AG08396 (cell line): ENCODE measurements around the gene XRCC5.

Experiments used
- DNase-seq: peaks from one replicate; pipeline ENCODE4 v3.0.0; 2012; ENCODE audit warnings: low spot score, mixed read lengths

XRCC5 gene

DNA sequence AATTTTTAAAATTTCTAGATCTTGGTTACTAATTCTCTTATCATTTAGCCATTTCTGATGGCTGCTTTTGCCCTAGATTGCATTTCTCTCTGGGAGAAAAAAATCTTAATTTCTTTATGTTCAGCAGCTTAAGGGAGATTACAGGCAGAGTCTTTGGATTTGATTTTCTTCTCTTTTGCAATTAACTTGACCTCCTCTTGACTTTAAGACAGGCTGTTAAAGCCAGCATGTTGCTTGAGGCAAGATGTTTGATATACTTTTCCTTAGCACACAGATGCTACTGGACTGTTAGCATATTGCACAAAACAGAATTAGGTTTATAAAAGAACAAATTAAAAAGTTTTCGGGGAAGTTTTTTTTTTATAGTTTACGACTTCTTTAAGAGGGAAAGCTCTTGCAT, 50.0 kb downstream of the XRCC5 start:
- no peak for DNase-seq

DNA sequence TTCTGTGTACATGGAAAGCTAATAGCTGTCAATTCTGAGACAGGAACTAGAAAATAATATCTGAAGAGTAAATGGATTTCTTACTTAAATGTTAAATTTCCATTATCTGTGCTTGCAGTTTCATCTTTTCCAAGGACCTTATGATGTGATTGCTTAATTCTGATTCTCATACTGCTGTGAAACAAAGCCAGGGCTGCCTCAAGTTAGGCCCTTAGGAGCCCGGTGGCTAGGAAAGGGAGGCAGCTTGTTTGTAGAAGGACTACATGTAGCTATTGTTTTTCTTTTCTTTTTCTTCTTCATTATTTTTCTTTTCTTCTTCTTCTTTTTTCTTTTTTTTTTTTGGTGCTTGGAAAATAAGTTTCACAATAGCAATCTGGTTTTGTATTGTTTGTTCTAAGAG, 50.5 kb downstream of the XRCC5 start:
- no peak for DNase-seq

DNA sequence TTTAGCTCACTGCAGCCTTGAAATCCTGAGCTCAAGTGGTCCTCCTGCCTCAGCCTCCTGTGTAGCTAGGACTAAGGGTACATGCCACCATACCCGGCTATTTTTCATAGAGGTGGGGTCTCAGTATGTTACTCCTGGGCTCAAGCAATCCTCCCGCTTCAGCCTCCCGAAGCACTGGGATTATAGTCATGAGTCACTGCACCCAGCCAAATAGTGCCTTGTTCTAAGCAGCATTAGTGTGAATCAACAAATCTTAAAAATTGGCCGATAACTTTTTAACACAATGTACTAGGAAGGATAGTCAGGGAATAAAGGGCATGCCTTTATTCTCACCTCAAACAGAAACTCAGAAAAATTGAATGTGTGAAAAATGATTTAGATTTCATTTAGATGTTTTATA, 51.6 kb downstream of the XRCC5 start:
- no peak for DNase-seq

DNA sequence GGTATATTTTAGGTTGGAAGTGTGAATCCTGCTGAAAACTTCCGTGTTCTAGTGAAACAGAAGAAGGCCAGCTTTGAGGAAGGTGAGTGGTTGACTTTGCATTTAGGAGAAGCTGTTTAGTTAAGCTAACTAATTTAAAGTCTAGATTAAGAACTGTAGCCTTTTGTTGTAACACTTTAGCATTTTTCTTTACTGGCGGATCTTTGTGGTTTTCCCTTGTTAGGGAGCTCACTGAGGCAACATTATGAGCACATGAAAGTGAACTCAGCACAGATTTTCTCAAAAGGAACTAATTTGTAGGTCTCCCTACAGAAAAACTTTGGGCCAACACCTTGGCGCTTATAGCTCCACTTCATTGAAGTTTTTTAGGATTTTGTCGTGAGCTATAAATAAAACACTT, 52.8 kb downstream of the XRCC5 start:
- no peak for DNase-seq

DNA sequence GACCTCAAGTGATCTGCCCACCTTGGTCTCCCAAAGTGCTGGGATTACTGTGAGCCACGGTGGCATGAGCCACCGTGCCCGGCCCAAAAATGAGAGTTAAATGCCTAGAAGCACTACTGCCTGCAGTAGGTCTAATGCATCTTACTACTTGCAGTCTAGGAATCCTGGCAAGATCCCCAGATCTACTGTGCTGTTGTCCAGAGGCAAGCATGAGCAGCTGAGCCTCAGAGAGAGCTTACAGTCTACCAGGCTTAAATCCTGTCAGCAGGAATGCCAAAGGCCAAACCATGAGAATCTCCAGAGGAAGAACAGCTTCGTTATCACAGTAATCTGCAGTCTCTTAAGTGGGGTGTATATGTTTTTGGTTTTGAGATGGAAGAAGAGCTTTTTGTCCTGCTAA, 54.4 kb downstream of the XRCC5 start:
- DNase-seq, result no peak

DNA sequence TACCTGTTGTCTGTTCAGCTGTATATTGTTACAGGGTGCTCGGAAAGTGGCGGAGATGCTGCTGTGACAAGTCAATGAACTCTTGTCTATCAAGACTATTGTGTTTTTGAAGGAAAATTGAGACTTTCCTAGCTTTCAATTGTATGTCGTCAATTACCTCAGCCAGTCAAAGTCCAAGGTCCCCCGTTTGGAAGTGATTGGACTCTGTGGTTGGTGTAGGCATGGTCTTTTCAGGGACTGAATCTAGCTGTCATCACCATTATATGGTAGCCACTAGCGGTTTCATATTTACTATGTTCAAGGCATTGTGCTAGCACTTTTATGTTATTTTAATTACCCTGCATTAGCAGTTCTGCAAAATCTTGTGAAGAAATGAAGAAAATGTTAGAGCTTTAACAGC, 54.9 kb downstream of the XRCC5 start:
- DNase-seq, result no peak

DNA sequence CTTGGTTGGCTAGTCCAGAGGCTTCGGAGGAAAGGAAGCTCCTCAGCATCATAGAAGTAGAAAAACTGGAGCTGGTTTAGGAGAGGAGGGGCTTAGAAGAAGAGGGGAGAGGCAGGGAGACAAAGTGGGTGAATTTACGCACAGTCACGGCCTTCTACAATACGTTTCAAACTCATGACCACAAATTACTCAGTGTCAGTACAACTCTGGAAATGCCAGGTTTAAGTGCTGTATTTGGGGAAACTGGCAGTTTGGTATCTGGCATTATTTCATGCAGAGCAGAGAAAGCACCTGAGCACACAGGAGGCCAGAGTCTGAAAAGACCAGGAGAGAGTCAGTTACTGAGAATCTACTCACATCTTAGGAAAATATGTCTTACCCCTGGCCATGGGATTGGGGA, 55.4 kb downstream of the XRCC5 start:
- DNase-seq, result no peak

DNA sequence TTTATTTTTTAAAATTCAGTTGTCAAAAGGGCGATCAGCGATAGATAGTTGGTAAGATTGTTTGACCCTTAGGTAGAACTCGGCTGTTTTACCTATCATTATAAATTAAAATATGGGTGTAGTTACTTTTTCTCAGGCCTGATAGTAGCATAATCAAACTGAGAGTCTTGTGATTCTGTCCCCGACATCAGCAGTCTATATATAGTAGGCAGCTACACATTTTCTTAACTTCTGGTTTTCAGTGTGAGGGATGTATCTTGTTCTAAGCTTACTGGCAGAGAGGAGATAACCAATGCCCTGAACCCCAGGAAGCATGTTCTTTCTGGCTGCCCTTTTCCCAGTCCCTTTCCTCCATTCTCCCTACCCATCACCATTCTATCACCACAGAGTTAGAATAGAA, 56.6 kb downstream of the XRCC5 start:
- no peak for DNase-seq

DNA sequence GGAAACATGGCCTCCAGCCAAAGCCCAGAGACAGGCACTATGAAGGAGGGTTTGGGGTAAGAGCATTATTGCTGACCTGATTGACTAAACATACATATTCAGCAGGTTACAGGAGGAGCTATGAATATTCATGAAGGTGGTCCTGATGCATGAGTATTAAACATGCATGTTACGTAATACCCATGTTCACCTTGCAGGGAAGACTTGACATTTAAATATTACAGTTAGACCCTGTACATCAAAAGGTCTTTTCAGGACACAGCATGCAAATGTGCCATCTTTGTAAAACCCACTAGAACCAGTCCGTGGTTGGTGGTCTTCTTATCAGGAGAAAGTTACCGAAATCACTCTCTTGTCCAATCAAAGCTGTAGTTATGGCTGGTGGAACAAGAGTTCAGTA, 59.9 kb downstream of the XRCC5 start:
- no peak for DNase-seq

DNA sequence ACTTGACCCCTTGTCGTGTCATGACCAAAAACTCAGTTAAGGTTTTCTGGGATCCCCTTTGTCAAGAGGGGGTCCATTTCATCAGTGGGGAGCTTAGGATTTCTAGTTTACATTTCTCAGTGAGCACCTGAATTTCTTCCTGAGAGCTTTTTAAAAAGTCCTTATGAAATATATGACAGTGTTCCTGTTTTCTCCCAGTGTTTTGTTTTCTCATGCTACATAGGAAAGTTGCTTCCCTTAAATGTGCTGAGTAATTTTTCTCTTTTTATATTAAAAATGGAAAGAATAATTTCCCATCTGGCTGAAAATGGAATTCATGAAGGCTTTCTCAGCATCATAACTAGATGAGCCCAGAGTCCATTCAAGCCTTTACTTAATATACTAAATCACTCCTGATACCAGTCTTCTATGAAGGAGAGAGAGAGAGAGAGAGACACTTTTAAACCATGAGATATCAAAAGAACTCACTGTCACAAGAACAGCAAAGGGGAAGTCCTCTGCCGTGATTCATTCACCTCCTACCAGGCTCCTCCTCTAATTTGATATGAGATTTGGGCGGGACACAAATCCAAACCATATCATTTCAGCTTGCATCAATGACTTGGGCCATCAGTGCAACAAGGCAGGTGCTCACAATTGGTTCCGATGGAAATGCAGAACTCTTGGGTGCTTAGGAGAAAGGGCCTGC, 61.1 kb downstream of the XRCC5 start:
- no peak for DNase-seq

DNA sequence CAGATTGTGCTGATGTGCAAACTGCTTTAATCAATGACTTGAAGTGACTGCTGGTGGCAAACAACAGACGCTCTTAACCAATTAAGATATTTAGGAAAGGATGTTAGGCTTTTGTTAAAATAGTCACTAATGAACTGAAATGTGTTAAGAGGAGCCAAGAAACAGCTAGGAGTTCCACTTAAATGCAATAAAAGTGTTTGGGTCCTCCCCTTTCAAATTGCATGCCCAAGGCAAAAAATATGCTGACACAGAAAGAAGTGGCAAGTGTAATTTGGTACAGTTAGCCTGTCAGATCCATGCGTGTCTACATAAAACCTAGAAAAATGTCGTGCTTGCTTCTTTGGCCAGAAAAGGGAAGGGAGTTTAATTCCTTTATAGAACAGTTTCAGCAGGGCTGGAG, 61.9 kb downstream of the XRCC5 start:
- no peak for DNase-seq

DNA sequence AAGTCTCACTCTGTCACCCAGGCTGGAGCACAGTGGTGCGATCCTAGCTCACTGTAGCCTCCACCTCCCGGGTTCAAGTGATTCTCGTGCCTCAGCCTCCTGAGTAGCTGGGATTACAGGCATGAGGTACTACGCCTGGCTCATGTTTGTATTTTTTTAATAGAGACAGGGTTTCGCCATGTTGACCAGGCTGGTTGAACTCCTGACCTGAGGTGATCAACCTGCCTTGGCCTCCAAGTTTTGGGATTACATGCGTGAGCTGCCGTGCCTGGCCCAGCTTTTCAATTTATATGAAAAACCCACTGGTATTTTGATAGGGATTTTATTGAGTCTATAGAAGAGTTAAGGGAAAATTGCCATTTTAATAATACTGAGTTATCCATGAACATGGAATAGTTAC, 63.3 kb downstream of the XRCC5 start:
- no peak for DNase-seq

DNA sequence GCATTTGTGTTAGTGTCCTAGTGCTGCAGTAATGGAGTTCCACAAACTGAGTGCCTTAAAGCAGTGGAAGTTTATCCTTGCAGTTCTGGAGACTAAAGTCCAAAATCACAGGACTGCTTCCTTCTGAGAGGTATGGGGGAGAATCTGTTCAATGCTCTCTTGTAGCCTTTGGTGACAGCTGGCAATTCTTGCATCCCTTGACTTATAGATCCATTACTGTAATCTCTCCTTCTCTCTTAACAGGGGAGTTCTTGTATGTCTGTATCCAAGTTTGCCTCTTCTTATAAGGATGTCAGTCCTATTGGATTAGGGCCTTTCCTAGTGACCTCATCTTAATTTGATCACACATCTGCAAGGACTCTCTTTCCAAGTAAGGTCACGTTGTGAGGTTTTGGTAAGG, 69.9 kb downstream of the XRCC5 start:
- DNase-seq, result no peak

DNA sequence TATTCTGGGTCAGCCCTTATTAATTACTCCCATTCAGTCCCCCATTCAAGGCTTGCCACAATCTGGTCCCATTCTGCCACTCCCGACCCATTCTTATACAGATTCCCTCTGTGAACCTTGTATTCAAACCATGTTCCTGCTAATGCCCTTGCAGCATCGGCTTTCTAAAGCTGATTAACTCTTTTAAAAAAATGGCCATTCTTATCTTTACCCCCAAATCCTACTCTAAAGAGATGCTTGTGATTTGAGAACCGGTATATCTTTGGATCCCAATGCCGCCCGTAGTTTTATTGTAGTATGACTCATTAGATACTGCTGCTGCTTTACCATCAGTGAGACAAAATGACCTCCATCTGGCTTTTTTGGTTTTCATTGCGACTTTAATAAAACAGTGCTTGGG, 72.2 kb downstream of the XRCC5 start:
- no peak for DNase-seq

DNA sequence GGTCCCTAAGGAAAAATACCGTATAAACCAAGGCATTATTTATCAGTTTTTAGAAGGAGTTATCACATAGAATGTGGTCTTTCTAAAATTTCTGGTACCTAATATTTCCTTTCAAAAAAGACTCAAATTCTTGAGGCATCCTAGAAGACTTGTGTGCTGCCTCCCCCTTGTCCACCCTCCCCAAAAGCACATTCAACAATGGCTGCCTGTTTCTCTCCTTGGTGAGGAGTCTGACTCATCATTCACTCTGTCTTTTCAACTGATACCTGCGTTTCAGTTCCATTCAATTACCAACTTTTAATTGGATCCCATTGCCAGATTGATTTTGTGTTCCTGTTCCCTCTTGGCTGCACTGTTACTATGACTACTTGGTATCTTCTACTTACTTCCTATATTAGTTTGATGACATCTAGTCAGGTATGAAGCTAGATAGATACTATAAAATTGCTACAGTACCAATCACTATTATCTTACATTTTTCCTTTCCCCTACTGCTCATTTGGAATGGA, 72.9 kb downstream of the XRCC5 start:
- DNase-seq, result no peak

DNA sequence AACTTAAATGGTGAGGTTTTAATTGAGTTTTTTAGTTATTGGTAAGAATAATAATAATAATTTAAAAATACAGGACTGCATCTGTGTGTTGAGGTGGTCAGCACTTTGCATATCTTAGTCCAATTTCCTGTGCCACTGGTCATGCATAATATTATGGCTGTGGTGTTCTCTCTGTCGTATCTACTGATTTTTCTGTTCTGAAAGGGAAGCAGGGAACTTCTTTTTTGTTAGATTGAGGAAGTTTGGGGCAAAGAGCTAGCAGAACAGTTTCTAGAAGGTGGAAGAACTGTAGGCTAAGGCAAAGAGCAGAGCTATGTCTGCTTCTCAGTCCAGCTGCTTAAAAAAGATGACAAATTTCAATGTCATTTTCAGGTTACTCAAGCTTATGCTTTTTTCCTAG, 74.3 kb downstream of the XRCC5 start:
- DNase-seq, result no peak

DNA sequence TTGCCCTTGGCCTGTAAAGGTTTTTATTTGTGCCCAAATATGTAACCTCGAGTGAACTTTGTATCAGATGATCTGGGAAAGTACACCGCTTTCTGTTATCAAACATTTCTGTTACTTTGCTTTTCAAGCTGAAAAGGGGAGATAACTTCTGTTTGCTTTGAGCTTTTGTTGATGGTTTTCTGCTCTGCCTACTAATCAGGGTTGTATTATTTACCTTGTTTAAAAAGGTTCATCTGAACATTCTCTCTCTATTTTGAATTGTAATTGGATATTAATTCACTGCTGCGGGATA, 79.4 kb downstream of the XRCC5 start:
- no peak for DNase-seq

DNA sequence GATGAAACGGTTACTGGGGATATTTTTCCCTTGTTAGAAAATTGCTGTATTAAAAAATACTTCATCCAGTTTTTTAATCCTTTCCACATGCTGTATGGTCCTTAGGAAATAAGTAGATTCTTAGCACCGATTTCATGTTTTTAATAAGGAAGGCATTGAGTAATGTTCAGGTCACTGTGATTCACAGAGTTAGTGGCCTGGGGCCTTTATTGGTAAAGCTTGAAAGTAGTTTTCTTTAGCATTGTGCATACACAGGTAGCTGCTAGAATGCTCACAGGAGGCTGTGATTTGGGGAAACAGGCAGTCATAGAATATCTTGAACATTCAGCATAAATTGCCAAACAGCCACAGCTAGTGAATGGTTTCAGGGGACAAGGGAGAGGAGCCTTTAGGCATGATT, 79.8 kb downstream of the XRCC5 start:
- DNase-seq, result no peak

DNA sequence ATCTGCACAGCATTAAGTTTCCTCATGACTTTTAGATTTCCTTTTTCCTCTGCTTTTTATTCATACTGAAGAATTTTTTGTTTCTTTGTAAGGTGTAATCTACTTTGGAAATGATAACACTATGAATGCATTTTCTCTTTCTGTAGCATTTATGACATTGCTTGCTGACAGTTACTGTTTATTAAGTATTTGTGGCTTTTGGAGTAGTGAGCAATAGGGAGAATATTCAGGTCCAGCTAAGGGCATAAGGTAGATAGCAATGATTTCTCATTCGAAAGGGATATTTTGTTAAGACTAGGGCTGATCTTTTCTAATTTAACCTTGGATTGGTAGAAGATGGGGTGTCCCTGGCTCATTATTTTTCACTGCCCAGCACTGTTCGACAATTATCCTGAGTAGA, 80.3 kb downstream of the XRCC5 start:
- no peak for DNase-seq

DNA sequence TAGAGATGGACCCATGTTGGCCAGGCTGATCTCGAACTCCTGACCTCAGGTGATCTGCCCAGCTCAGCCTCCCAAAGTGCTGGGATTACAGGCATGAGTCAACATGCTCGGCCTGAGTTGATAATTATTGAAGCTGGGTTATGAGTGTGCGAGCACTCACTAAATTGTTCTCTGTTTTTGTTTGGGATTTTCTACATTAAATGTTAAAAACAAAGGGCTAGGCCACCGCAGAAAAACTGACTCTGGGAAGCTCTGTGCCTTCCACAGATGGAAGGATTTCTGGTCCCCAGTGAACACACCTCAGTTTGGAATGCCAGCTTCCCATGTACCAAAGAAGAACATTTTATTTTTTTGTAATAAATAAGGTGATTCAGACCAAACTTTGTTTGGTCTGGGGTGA, 83.0 kb downstream of the XRCC5 start:
- no peak for DNase-seq

DNA sequence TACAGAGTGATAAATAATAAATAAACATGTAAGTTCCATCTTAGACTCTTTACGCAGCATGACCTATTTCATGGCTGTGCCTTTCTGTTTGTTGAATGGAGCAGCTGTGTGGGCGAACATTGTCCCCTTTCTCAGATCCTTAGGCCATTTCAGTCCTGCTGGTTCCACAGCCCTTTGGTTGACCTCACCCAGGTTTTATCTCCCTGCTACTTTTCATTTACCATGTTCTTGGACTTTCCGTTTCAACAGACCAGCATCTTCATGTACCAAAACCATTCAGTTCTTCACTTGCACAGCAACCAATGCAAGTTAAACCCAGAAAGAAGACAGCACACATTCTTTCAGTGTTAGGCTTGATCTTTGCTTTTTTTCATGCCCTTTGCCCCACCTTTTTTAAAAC, 83.8 kb downstream of the XRCC5 start:
- no peak for DNase-seq

DNA sequence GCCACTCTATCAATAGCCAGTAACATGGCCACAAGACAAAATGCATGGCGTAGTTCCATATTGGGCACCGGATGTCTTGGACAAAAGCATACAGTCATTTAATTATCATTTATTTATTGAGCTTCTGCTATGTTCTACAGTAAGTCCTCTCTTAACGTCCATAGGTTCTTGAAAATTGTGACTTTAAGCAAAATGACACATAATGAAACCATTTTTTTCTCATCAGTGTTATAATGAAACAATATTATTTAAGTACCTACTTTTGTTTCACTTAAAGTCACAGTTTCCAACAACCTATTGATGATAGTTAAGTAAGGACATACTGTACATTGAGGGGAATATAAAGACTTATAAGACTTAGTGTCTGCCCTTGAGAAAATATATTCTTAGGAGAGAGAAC, 84.9 kb downstream of the XRCC5 start:
- DNase-seq, result no peak

DNA sequence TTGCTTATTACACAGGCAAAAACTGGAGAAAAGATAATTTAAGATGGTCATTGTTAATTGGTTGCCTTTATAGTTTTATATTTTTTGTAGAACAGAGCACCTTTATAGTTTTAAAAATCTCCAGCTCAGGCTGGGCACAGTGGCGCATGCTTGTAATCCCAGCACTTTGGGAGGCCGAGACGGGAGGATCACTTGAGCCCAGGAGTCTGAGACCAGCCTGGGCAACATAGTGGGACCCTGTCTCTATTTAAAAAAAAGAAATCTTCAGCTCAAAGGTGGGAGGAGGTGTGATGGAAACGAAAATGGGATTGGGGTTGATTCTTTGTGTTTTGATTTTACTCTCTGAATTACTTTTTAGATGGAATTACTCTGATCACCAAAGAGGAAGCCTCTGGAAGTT, 85.4 kb downstream of the XRCC5 start:
- no peak for DNase-seq

DNA sequence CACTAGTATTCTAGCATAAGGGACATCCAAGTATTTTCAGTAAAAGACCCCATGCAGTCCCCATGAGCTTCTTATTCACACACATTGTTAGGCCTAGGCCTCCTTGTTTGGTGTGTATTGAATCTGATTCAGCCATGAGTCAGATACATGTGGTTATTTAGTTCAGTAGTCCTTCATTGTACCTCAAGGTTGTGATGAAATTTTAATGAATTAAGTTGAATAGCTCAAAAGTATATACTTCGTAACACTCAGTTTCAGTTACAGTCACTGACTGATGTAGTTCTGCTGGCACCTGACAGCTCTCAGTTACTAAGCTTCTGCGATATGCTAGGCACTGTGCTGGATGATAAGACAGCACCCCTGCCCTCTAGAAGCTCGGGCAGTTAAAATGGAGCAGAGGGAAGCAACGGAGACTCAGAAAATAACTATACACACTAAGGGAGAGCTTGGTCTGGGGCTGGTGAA, 86.4 kb downstream of the XRCC5 start:
- peak; percentile 39 for DNase-seq
